GM21619 (cell line): ENCODE measurements around the gene DSG2.
"Not testable (repeated sequence)": the region's sequence is repeated elsewhere in the genome, so short reads cannot be mapped to it uniquely, and the experiment has no call there.

Source experiments
- ATAC-seq: cut with Tn5 transposase; IDR thresholded peaks from one replicate; pipeline ENCODE4 v1.9.1; 2021; ENCODE audit not compliant: unreplicated experiment

Gene DSG2

DNA sequence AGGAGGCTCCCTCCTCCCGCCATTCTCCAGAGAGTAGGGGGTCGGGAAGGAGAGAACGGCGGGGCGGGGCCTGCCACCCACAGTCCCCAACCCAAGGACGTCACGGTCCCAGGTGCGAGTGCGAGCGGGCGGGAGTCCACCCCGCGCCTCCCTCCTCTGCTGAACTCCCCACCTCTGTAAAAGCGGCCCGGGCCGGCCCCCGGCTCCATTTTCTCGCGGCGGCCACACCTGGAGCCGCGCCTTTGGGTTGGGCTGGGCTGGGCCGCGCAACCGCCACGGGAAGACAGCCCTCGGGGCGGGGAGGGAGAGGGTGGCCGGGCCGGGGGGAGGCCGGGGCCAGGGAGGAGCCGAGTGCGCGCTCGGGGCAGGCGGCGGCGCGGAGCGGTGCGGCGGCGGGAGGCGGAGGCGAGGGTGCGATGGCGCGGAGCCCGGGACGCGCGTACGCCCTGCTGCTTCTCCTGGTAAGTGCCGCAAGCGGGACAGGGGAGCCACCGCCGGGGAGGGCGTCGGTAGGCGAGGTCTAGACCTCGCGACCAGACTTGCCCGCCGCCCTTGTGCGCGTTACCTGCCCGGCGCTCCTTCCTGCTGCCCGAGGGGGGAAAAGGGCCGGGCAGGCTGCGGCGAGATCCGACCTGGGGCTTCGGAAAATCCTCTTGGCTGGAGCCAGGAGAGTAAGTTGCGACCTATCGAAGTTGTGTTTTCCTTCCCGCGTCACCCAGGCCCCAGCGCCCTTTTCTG lies at the start of gene DSG2:
Gene DSG2 (plus strand): TSS at position 342 of the 738 bp plus-strand sequence. CDS start 75 bp downstream, at position 417.
- peak; percentile 37 for ATAC-seq

DNA sequence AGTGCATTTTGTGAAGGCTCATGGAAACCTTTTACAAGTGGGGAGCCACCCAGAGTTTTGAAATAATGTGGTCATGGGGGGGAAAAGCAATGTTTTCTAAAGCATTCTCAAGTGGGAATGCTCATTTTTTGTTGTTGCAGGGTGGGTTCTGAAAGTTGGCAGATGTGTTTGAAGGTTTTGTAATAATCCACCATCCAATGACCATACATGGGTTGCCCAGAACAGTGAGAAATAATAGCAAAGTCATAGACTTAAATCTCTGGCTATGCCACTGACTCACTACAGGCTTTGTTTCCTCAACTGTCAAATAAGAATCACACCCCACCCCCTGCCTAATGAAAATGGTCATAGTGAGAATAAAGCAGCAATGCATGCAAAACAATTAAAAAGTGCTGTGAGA lies 47.6 kb upstream of the DSG2 start:
- ATAC-seq, result no peak

DNA sequence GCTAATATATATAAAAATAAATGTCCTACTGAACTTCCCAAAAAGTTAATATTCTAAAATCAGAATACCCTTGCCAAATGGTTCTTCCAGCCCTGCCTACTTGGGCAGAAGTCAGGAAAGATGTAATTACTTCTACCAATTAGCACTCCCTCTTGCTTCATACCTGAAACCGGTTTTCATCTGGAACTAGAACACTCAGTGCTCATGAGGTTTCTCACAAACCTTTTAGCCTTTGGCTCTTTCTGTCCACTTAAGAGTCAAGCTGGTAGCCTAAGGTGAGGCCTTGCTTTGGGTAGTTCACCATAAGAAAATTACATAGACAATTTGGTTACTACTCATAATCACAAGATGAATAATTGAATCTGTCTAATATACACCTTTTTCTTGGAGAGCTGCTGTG lies 46.4 kb upstream of the DSG2 start:
- no peak for ATAC-seq

DNA sequence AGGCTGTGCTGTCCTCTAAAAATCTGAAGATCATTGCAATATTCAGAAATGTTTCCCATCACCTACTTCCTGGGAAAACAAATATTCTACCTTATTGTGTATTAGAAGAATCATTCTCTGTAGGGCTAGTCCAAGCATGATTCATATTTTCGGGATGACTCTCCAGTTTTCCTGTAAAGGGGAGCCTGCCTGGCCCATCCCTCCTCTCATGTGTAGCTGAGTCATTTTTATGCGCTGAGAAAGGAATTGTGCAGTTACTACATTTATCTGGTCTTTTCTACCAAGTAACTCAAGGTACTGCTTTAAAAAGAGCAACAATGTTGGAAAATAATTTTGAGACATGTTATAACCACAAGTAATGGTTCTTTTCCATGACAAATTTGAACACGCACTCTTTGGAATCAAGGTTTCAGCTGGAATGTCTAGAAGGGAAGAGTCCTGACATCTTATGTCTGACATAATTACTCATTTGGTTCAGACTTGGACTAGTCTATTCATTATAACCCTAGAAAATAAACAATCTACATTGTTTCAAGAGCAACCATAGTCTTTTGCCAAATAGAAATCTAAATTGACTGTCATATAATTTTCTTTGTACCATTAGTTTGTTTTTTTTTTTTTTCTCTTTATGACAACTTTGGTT lies 43.8 kb upstream of the DSG2 start:
- no peak for ATAC-seq

DNA sequence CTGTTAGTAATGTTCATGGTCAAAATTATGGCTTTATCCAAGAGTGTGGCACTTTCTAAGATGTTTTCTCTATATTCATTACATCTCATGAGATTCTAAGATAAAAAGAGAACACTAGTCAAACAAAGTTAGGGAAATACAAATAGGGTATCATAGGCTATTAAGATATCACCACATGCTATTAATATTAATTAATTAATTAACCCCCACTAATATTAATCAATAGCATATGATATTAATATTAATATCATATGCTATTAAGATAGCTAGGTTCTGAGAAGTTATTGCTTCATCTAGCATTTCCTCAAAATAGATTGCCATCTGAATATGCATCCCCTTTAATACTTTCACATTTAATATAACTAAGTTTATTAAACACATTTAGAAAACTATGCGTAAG lies 28.3 kb upstream of the DSG2 start:
- ATAC-seq, result no peak

DNA sequence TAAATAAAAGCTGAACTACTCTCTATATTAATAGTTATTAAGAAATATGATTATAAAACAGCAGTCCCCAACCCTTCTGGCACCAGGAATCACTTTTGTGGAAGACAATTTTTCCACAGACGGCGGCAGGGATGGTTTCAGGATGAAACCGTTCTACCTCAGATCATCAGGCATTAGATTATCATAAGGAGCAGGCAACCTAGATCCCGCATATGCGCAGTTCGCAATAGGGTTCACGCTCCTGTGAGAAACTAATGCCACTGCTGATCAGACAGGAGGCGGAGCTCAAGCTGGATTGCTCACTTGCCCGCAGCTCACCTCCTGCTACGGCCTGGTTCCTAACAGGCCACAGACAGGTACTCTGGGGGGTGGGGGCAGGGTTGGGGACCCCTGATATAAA lies 19.3 kb upstream of the DSG2 start:
- no peak for ATAC-seq

DNA sequence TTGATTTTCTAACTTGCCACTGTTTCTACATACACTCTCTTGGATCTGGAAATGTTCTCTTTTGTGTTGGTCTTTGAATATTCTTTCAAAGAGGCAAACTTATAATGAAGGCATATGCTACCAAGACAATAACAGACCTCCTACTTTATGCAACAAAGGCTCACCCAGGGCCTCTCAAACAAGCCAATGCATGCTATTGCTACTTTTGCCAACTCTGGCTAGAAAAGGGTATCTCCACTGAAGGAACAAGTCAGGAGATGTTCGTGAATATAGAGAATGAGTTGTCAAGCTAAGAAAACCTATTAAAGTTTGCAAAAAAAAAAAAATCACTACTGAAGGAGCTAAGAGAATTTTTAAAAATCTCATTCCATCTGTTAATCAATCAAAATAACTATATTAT lies 15.9 kb upstream of the DSG2 start:
- ATAC-seq, result no peak

DNA sequence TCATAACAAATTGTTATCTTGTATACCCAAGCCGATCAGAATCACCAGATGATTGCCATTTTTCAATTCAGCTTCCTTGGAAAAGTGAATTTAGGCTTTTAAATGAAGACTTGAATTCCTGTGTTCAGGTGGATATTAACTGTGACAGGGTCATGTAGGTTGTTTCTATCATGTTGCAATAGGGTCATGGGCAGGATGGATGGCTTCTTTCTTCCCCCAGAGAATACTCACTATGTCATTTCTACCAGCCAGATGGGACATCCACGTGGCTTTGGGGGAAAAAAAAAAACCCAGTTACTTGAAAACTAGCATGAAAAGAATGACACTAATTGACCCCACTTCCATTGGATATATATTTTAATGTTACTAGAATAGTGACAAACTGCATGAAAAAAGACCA lies 14.6 kb upstream of the DSG2 start:
- ATAC-seq, result no peak

DNA sequence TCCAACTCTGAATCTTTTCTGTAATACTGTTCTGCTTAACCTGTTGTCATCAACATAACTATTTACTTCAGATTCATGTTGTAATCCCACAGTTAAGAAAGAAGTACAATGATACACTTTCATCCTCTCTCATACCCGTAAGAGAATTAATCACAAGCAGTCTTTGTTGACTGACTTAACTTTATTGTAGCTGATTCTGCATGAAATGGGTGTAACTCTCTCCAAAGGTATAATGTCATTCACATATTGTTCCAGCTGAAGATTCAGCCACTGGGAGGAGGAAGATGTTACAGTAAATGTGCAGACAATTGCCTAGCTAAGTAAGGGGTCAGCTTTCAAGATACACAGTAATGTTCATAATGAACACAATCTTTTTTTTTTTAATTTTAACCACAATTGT lies 13.5 kb upstream of the DSG2 start:
- ATAC-seq, result no peak

DNA sequence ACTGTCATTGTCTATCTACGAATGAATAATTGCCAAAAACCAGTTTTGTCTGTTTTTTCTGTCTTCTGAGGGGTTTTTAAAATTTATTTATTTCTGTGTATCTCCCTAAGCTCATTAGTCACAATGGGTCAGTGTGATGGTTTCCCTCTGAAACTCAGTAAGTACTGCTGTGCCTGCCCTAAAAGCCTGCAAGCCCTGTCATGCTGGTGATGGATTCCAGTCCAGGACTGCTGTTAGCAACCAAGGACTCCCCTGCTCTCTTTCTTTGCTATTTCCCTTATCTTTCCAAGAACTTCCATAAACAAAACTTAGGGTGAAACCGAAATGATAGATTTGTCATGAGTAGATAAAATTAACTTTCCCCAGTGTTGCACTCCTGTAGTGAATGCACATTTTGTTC lies 11.8 kb upstream of the DSG2 start:
- no peak for ATAC-seq

DNA sequence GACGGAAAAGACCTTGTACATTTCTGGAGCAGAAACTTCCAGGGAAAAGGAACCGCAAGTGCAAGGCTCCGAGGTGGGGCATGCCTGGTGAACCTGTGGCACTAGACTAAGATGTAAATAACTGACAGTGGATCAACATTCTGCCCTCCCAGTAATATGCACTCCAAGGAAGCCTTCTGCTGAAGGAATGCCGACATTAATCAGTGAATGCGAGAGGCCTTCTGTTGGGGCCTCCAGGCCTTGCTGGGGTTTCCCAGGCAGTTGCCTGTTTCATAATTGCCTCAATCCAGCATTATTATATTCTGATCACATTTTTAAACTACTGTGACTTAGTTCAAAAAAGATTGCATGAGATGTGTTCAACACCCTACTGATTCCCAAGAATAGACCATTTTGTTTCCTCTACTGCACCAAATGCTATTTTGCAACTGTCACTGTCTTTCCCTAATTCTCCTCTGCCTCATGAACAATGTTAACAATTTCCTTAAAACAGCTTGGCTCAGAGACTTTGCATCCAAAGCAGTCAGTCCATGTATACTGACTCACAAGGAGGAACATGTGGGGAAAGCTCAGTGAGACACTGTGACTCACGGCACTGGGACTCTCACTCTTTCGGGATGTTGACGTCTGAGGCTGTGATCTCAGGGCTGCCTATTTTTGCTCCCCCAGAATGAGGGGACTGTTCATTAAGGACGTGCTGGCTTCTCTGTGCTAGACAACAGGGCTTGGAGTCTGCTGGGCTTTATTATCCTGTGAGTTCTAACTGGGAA lies 10.5 kb upstream of the DSG2 start:
- no peak for ATAC-seq

DNA sequence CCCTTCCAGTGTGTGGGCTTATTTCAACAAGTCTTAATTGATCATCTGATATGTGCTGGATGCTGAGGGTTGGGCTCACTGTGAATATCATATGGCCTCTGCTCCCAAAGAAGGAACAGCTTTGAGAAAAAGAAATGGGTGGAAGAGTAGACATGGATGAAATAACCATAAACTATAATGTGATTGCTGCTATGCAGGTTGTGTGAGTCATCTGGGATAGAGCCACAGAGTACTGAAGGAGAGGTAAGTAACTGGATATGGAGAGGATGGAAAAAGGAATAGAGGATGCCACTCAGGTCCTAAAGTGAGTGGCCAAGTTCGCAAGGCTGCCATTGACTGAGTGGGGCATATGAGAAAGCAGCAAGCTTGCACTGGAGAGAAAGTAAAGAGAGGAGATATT lies 8.7 kb upstream of the DSG2 start:
- no peak for ATAC-seq

DNA sequence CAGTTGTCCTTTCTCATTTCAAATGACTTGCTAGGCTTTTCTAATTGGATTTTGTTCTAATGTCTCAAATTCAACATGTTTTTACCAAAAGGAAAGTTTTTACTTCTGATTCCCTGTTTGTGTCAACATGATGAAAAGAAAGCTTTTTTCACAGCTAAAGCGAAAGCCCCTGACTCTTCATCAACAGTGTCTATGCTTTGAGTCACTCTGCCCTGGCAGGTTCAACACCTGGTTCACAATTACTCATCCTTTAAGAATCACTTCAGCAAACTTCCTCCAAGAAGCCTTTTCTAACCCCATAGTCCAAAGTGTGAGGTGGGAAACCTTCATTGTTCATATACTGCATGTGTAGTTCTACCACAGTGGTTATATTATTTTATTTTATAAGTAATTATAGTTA lies 7.6 kb upstream of the DSG2 start:
- ATAC-seq, result peak; percentile 91

DNA sequence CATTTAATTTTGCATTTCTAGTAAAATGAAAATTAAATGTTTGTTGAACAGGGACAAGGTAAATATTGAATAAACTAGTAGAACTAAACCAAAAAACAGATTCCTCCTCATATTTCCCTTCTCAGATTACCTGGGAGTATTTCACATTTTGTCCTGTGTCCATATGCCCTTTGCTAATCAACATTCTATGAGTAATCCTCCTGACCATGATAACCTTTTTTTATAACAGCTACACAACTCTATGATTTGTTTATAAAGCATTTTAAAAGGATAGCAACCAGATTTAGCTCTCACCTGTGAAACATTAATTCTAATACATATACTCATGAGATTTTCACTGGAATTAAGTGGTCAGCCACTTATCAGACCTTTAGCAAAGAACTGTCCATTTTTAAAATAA lies 7.1 kb upstream of the DSG2 start:
- no peak for ATAC-seq

DNA sequence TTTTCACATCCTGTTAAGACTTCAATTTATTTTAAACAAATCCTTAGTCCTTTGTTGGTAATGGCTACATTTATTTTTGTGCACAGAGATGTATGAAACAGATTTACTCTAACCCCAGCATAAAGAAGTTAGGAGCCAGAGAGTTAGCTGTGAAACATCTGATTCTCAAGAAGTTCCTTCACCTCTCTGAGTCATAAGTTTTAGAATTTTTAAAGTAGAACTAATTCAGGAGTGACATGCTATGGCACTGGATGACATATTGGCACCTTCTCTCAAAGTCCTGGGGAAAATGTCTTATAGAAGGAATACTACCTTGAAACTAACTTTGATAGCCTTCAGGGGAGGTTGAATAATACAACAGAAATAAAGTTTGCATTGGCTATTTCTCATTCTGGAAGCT lies 6.4 kb upstream of the DSG2 start:
- ATAC-seq, result no peak

DNA sequence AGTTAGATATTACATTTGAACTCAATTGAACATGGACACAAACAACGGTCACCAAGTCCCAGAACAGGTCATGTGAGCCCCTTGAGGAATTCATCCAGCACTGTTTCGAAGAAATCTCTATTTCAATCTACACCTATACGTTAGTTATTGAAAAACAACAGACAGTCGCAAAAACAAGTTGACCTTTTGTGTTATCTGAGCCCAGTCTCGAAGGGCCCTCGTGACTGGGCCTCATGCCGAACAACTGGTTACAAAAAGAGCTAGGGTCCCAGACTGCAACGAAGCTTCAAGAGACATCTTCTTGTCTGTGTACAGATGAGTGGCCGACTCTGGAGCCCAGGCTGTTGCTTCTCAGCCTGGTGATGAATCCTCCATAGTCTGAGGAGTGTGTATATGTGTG lies 5.3 kb upstream of the DSG2 start:
- ATAC-seq, result no peak

DNA sequence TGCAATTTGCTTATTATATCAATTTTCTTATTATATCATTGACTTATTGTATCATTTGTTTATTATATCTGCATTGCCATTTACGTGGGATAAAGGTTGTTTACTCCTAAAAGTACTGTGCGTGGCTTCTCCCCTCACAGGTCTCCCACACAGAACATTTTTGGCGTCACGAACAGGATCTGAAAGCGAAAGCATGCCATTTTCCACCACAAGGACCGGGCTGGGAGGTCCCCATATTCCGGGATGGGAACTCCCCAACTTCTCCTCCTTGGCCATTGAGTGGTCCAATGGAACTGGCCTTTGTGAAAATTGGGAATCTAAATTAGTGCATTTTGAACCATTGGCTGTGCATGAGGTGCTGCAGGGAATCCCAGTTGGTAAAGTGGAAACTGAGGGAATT lies 4.8 kb upstream of the DSG2 start:
- no peak for ATAC-seq

DNA sequence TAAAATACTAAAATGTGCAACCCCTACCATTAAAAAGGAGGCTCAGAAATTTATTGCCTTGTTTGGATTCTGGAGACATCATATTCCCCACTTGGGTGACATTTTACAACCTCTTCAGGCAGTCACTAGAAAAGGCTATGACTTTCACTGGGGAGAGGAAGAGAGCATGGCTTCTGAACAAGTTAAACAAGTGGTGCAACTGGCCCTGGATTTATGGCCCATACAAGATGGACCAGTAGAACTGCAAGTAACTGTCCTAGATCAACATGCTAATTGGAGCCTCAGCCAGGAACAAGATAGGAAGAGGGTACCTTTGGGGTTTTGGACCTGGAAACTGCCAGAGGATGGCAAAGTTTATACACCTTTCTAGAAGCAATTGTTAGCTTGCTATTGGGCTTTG lies 4.0 kb upstream of the DSG2 start:
- no peak for ATAC-seq

DNA sequence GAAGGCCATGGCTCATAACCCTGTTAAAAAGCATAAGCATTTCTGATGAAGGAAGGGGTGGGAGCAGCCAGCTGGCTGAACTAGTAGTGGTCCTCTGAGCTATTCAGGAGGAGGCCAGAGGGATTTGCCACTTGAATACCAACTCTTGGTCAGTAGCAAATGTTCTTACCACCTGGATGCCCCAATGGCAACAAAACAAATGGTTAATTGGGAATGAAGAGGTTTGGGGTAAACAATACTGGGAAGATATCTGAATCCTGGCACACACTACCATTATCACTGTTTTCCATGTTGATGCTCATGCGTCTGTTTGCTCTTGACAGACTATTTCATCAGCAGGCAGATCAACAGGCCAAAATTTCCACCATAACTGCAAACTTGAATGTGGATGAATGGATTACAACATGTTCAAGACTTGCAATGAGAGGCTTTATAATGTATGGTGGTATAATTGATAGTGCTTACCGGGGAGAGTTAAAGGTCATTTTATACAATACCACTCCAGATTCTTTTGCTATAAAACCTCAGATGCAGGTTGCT lies 3.2 kb upstream of the DSG2 start:
- ATAC-seq, result not testable (repeated sequence)

DNA sequence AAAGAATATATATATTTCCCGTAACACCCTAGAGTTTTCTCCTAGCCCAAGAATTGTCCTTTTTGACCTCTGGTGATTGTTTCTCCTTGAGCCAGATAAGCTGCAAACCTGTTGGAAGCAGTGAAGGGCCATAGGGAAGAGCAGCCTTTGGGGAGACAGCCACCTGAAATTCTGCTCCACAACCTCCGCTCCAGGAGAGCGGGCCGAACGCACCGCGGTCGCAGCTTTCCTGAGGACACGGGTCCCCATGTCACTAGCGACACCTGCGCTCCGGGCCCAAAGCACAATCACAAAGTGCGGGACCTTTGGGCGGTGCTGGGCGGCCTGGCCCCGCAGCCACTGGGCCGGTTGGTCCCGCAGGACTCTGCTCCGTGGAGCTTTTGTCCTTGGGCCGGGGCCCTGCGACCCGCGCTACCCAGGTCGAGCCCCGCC lies 557 bp upstream of the DSG2 start:
- peak; percentile 2 for ATAC-seq

DNA sequence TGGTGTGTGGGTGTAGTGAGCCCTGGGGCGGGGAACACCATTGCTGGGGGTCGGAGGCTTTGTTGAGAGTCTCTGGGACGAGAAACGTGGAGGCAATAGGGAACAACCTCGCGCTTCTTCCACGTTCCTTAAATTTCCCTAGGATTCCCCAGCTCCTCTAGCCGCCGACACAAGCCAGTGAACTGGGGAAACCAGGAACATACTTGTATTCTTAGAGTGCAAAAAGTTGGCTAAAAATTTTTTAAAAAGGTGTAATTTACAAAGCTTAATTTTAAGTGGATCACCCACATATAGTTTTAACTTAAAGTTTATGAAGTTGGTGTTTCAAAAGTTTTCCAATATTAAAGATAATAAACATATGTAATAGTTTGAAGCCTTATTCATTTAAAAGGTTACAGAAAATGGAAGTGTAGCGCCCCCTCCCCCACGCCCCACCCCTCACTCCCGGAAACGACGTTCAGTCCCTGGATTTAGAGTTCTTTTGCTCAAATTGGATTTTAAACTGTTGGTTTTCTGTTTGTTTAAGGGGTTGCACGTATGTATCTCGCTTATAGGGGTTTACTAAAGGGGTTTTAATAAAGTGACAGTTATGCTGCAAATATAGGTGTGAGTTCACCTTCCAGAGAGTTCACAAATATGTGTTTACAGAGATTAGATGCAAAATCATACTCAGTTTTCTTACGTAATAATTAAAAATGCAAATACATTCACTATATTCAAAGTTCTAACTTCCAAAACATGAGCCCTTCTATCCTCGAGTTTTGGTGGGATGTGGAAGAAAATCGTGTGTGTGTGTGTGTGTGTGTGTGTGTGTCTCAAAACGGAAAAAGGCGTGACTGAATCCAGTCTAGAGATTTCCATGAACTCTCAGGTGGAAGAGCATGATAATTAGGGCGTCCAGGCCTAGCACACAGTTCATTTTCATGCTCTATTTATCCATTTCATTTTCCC lies 872 bp downstream of the DSG2 start:
- no peak for ATAC-seq
